Spleen (tissue), 11 donors: ENCODE results near the gene NAGPA. TPM values are rescaled to one million over a fixed set of nuclear protein-coding genes. Genes with fewer than 3 reads are reported as not detected.

Source experiments
- DNase-seq: peaks from one replicate; pipeline ENCODE4 v3.0.0-alpha.2; 2020
- H3K27ac ChIP-seq, 8 donors: fragments of 200-600 bp; sonication (generic) in 7 of 8; 1 replicate in 4 of 8; 2 replicates in 4 of 8; pipeline versions ENCODE4 v1.5.0 to v1.8.0; 2016 to 2021; ENCODE audit warnings: inconsistent platforms in 4 of 8, mild to moderate bottlenecking in 4 of 8, moderate library complexity in 1 of 8
- H3K27me3 ChIP-seq, 7 donors: fragments of 200-600 bp; sonication (generic) in 6 of 7; replicated peaks in 1 of 7; 1 replicate in 4 of 7; 2 replicates in 3 of 7; pipeline versions ENCODE4 v1.5.0 to v1.8.0; 2016 to 2021; ENCODE audit warnings: inconsistent platforms in 3 of 7, mild to moderate bottlenecking in 1 of 7
- H3K36me3 ChIP-seq, 6 donors: fragments of 200-600 bp; sonication (generic) in 5 of 6; 1 replicate in 4 of 6; 2 replicates in 2 of 6; pipeline versions ENCODE4 v1.5.0 to v1.8.0; 2016 to 2021; ENCODE audit warnings: inconsistent platforms in 2 of 6
- H3K4me1 ChIP-seq, 6 donors: fragments of 200-600 bp; sonication (generic) in 5 of 6; 1 replicate in 3 of 6; 2 replicates in 3 of 6; pipeline versions ENCODE4 v1.5.0 to v1.8.0; 2016 to 2021; ENCODE audit warnings: inconsistent platforms in 3 of 6
- H3K4me3 ChIP-seq, 8 donors: fragments of 200-600 bp; sonication (generic) in 7 of 8; 1 replicate in 4 of 8; 2 replicates in 4 of 8; pipeline versions ENCODE4 v1.5.0 to v1.8.0; 2016 to 2021; ENCODE audit warnings: inconsistent platforms in 4 of 8, mild to moderate bottlenecking in 4 of 8, moderate library complexity in 2 of 8
- H3K9me3 ChIP-seq, 8 donors: fragments of 200-600 bp; sonication (generic) in 7 of 8; 1 replicate in 4 of 8; 2 replicates in 4 of 8; pipeline versions ENCODE4 v1.5.0 to v1.8.0; 2016 to 2021; ENCODE audit warnings: inconsistent platforms in 4 of 8
- CTCF ChIP-seq, 11 experiments: fragments of 200-600 bp in 7 of 11; fragments of 450-650 bp in 4 of 11; sonication (generic) in 4 of 11; IDR thresholded peaks in 8 of 11; conservative IDR thresholded peaks in 3 of 11; 1 replicate in 7 of 11; 2 replicates in 4 of 11; pipeline versions ENCODE4 v1.4.0 to v1.8.0; 2016 to 2021; ENCODE audit warnings: antibody characterized with exemption in 11 of 11, inconsistent platforms in 4 of 11, mild to moderate bottlenecking in 1 of 11
- POLR2A ChIP-seq, 3 donors: fragments of 450-650 bp; IDR thresholded peaks; one replicate each; pipeline ENCODE4 v1.5.1; 2017; ENCODE audit warnings: antibody characterized with exemption in 3 of 3, mild to moderate bottlenecking in 1 of 3
- POLR2AphosphoS5 ChIP-seq, 3 donors: sonication (generic); formaldehyde crosslinking; IDR thresholded peaks; one replicate each; pipeline ENCODE4 v1.5.1; 2017; ENCODE audit warnings: antibody characterized with exemption in 3 of 3
- WGBS, 5 donors: extraction: QIAGEN DNeasy Blood & Tissue Kit in 3 of 5; methylation state at CpG; one replicate each; pipeline versions ENCODE4 v1.1.5 to v1.1.7; 2013 to 2018; 5-methylcytosine and 5-hydroxymethylcytosine counted together
- intact Hi-C: fragments of 100-400 bp; cut with DNase I; formaldehyde crosslinking; loops from one replicate; pipeline ENCODE4 v1.15.0; 2023; ENCODE audit warnings: low total_unique reads
- polyA plus RNA-seq, 3 donors: library from polyadenylated mRNA; stranded (reverse); fragments of 200-250 nt; gene quantifications; one replicate each; pipeline ENCODE4 v1.2.1, GENCODE V29; 2013
- total RNA-seq, 7 donors: library from RNA; depleted of rRNA in 3 of 7; stranded (reverse); fragments of >200 nt in 3 of 7; fragmentation: NEBNext Ultra II Directional in 4 of 7; extraction: Animal tissue kit (Norgen Biotek cat#: 25700) in 4 of 7; gene quantifications; one replicate each; pipeline versions ENCODE4 v1.1.0 to v1.2.1, GENCODE V29; 2016 to 2021
- donor health status: healthy with polysubstance abuse.
- donor health status: DM: no; HTN: no; CAD: no; lungs with moderate emphysema.
- donor health status: DM: no; HTN: no; CAD: no.
- donor health status: Bipolar disorder and iron deficiency.
- donor health status: healthy.
- donor health status: DM: no; HTN: no; CAD: no.
- donor health status: DM: yes; HTN: yes; CAD: no.

Gene NAGPA
- total and polyA plus RNA-seq, 10 donors, result 11.8 to 41.8 (median 18.6) TPM

- no peaks in the 10 kb centered on the region for H3K9me3 ChIP-seq
- DNase-seq, result no peak
- no peak overlapping the region for H3K4me3 ChIP-seq
- TF ChIP-seq POLR2A (IDR thresholded peaks at IDR 0.05) (no peak), CTCF (IDR thresholded peaks at IDR 0.05 in 8 of 11, conservative IDR thresholded peaks at IDR 0.05 in 3 of 11) (no peak), POLR2AphosphoS5 (IDR thresholded peaks at IDR 0.05) (no peak)
- no peaks in the 10 kb centered on the region for H3K4me1 ChIP-seq
- intact Hi-C loops, result no loop called here
- WGBS, 5 donors, result 70 to 82% (median 76%) methylated on average over 6 of the region's 6 CpGs
- H3K27me3 ChIP-seq, result no peaks in the 10 kb centered on the region
- H3K27ac ChIP-seq, result no peak overlapping the region
- H3K36me3 ChIP-seq, result peaks cover 0 to 6% (median 2%) of the 10 kb centered on the region in 6 donors
These were observed 14.0 kb downstream of the NAGPA start for GRCh38 chr16:5019775-5020174.

- H3K27me3 ChIP-seq, result no peaks in the 10 kb centered on the region
- no peaks in the 10 kb centered on the region for H3K36me3 ChIP-seq
- no peaks in the 10 kb centered on the region for H3K4me1 ChIP-seq
- TF ChIP-seq POLR2A (IDR thresholded peaks at IDR 0.05), result no peak
- no peak for TF ChIP-seq CTCF (IDR thresholded peaks at IDR 0.05 in 8 of 11, conservative IDR thresholded peaks at IDR 0.05 in 3 of 11)
- no peak for TF ChIP-seq POLR2AphosphoS5 (IDR thresholded peaks at IDR 0.05)
- WGBS, 5 donors, result 59 to 68% (median 68%) methylated on average over 9 of the region's 9 CpGs
- no peaks in the 10 kb centered on the region for H3K9me3 ChIP-seq
- intact Hi-C loops, result no loop called here
- H3K27ac ChIP-seq, result no peak overlapping the region
- no peak for DNase-seq
- H3K4me3 ChIP-seq, result no peak overlapping the region
These were observed 14.9 kb downstream of the NAGPA start for GRCh38 chr16:5018793-5019192.

GRCh38 chr16:5017678-5017969, 16.1 kb downstream of the NAGPA start:
- no peak overlapping the region for H3K4me3 ChIP-seq
- no peaks in the 10 kb centered on the region for H3K4me1 ChIP-seq
- DNase-seq, result no peak
- no peak overlapping the region for H3K27ac ChIP-seq
- intact Hi-C loops, result no loop called here
- TF ChIP-seq POLR2A (IDR thresholded peaks at IDR 0.05) (no peak), CTCF (IDR thresholded peaks at IDR 0.05 in 8 of 11, conservative IDR thresholded peaks at IDR 0.05 in 3 of 11) (no peak), POLR2AphosphoS5 (IDR thresholded peaks at IDR 0.05) (no peak)
- H3K9me3 ChIP-seq, result no peaks in the 10 kb centered on the region
- H3K36me3 ChIP-seq, result no peaks in the 10 kb centered on the region
- no peaks in the 10 kb centered on the region for H3K27me3 ChIP-seq
- whole genome bisulfite sequencing, 5 donors, result 82 to 94% (median 90%) methylated on average over 4 to 5 of the region's 5 CpGs

GRCh38 chr16:5016967-5017677, 16.6 kb downstream of the NAGPA start:
- peaks cover 0 to 1% (median 0%) of the 10 kb centered on the region in 7 donors for H3K27me3 ChIP-seq
- H3K4me3 ChIP-seq, result no peak overlapping the region
- H3K9me3 ChIP-seq, result no peaks in the 10 kb centered on the region
- intact Hi-C loops, result no loop called here
- H3K27ac ChIP-seq, result no peak overlapping the region
- no peak for DNase-seq
- no peaks in the 10 kb centered on the region for H3K4me1 ChIP-seq
- H3K36me3 ChIP-seq, result no peaks in the 10 kb centered on the region
- WGBS, 5 donors, result 68 to 79% (median 73%) methylated on average over 6 of the region's 6 CpGs
- no peak for TF ChIP-seq CTCF (IDR thresholded peaks at IDR 0.05 in 8 of 11, conservative IDR thresholded peaks at IDR 0.05 in 3 of 11)
- TF ChIP-seq POLR2A (IDR thresholded peaks at IDR 0.05), result no peak
- no peak for TF ChIP-seq POLR2AphosphoS5 (IDR thresholded peaks at IDR 0.05)
